Upper lobe of right lung (tissue), 1 donor: ENCODE measurements around the gene GRID1. TPM values are rescaled to one million over a fixed set of nuclear protein-coding genes. Genes with fewer than 3 reads are reported as not detected.

Source experiments
- ATAC-seq: fragments of 200-7000 bp; cut with Tn5 transposase; one replicate; pipeline ENCODE4 v1.9.1; 2020; ENCODE audit warnings: mild to moderate bottlenecking, moderate library complexity
- DNase-seq: peaks from one replicate; pipeline ENCODE4 v3.0.0-alpha.2; 2020
- H3K27ac ChIP-seq: fragments of 200-600 bp; one replicate; pipeline ENCODE4 v1.8.0; 2022
- H3K27me3 ChIP-seq: fragments of 200-600 bp; one replicate; pipeline ENCODE4 v1.8.0; 2022; ENCODE audit warnings: mild to moderate bottlenecking
- H3K36me3 ChIP-seq: fragments of 200-600 bp; one replicate; pipeline ENCODE4 v1.8.0; 2022
- H3K4me1 ChIP-seq: fragments of 200-600 bp; one replicate; pipeline ENCODE4 v1.8.0; 2022
- H3K4me3 ChIP-seq: fragments of 200-600 bp; one replicate; pipeline ENCODE4 v1.8.0; 2022; ENCODE audit warnings: mild to moderate bottlenecking
- H3K9me3 ChIP-seq: fragments of 200-600 bp; one replicate; pipeline ENCODE4 v1.8.0; 2022
- CTCF ChIP-seq: fragments of 200-600 bp; IDR thresholded peaks from one replicate; pipeline ENCODE4 v1.8.0; 2022; ENCODE audit warnings: antibody characterized with exemption
- intact Hi-C: fragments of 100-400 bp; cut with DNase I; formaldehyde crosslinking; loops from one replicate; pipeline ENCODE4 v1.11.0; 2022
- total RNA-seq: library from RNA; stranded (reverse); fragmentation: NEBNext Ultra II Directional; extraction: Animal tissue kit (Norgen Biotek cat#: 25700); gene quantifications from one replicate; pipeline ENCODE4 v1.2.1, GENCODE V29; 2021
- donor health status: DM: no; HTN: yes; CAD: no; lungs with severe emphysema.

Gene GRID1
- total RNA-seq, 1 donor from 2014 or later, result 3.0 TPM

GRCh38 chr10:85614566-85614965 is 752.0 kb downstream of the GRID1 start:
- DNase-seq (no peak), ATAC-seq (no peak)
- H3K9me3 ChIP-seq, result no peaks in the 10 kb centered on the region
- H3K4me1 ChIP-seq, result no peaks in the 10 kb centered on the region
- no peak for TF ChIP-seq CTCF
- no peaks in the 10 kb centered on the region for H3K27me3 ChIP-seq
- no peak overlapping the region for H3K27ac ChIP-seq
- no peak overlapping the region for H3K4me3 ChIP-seq
- intact Hi-C loops, result no loop called here
- no peaks in the 10 kb centered on the region for H3K36me3 ChIP-seq

DNA sequence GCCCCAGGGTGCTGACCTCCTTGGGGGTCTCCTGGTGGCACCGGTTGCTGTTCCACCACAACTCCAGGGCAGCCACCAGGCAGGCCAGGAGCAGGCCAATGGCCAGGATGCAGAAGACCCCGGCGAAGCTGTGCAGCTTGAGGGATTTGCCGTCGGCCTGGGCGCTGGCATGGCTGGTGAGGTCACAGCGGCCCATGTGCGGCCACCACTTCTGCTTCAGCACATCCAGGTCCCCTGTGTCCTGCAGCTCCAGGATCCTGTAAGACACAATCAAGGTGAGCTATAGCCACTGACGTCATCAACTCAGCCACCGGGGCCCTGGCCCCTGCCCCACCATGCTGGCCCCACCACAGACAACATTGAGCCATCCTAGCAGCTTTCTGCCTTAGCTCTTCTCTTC is 753.2 kb downstream of the GRID1 start:
- Histone ChIP-seq H3K4me1 (no peaks in the 10 kb centered on the region), H3K4me3 (no peak overlapping the region), H3K9me3 (no peaks in the 10 kb centered on the region), H3K27me3 (no peaks in the 10 kb centered on the region), H3K36me3 (no peaks in the 10 kb centered on the region), H3K27ac (no peak overlapping the region)
- intact Hi-C loops, result no loop called here
- no peak for TF ChIP-seq CTCF
- DNase-seq, result no peak
- no peak for ATAC-seq

GRCh38 chr10:85612833-85613232 is 753.8 kb downstream of the GRID1 start:
- no peak overlapping the region for H3K4me3 ChIP-seq
- DNase-seq (no peak), ATAC-seq (no peak)
- TF ChIP-seq CTCF, result no peak
- intact Hi-C loops, result no loop called here
- no peaks in the 10 kb centered on the region for H3K27me3 ChIP-seq
- H3K9me3 ChIP-seq, result no peaks in the 10 kb centered on the region
- H3K27ac ChIP-seq, result no peak overlapping the region
- no peaks in the 10 kb centered on the region for H3K4me1 ChIP-seq
- H3K36me3 ChIP-seq, result no peaks in the 10 kb centered on the region

GRCh38 chr10:85612378-85612775 is 754.2 kb downstream of the GRID1 start:
- no peaks in the 10 kb centered on the region for H3K36me3 ChIP-seq
- H3K4me3 ChIP-seq, result no peak overlapping the region
- no peak overlapping the region for H3K27ac ChIP-seq
- no peak for ATAC-seq
- TF ChIP-seq CTCF, result no peak
- no peaks in the 10 kb centered on the region for H3K27me3 ChIP-seq
- intact Hi-C loops, result no loop called here
- no peak for DNase-seq
- H3K4me1 ChIP-seq, result no peaks in the 10 kb centered on the region
- no peaks in the 10 kb centered on the region for H3K9me3 ChIP-seq

- no peaks in the 10 kb centered on the region for H3K4me1 ChIP-seq
- H3K36me3 ChIP-seq, result no peaks in the 10 kb centered on the region
- H3K9me3 ChIP-seq, result no peaks in the 10 kb centered on the region
- H3K4me3 ChIP-seq, result no peak overlapping the region
- intact Hi-C loops, result no loop called here
- DNase-seq (no peak), ATAC-seq (no peak)
- no peak overlapping the region for H3K27ac ChIP-seq
- no peaks in the 10 kb centered on the region for H3K27me3 ChIP-seq
- no peak for TF ChIP-seq CTCF
Observed at GRCh38 chr10:85611746-85612377, 754.7 kb downstream of the GRID1 start.
